ENCODE measurements around the gene GCSH. TPM values are rescaled to one million over a fixed set of nuclear protein-coding genes. Genes with fewer than 3 reads are reported as not detected.

GCSH gene
- total and polyA plus RNA-seq, 2 of the 13 experiments (the other 11 are each of a cell fraction or from before 2014, with no cell fraction given): 35.9 to 103 TPM

DNA sequence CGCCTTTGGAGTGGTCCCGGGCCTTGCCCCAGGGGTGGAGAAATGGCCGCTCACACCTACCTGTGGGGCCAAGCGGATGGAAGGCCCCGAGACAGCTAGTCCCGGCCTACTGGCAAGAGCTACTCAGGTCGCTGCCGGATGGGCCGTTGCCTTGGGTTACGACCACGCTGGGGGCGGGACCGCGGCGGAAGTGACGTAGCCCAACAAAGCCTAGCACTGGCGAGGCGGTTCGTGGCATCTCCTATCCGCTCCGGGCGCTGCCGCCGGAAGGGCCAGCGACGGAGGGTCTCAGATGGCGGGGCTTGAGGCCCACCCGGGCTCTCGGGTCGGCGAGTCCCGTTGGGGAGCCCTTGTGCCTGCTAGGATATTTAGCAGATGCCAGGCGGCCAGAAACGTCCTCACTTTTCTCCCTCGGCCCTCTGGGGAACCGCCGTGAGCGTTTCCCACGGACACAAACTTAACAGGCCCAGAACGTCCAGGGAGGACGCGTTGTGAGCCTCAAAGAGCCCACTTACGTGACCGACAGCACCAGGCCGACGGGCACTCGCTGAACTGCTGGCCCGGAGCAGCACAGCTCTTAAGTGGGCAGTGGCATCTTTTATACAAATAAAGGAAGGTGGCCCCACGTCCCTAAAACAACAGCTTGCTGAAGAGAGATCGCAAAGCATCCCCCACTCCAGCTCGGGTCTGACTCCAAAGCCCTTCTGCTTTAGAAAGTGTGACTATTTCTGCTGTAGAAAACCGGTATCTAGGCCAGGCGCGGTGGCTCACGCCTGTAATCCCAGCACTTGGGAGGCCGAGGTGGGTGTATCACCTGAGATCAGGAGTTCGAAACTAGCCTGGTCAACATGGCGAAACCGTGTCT is 18.9 kb downstream of the GCSH start, which contains the start of gene C16orf46 (continued):
- TF ChIP-seq NR2F1 (CRISPR knock-in tag; IDR thresholded peaks at IDR 0.05): 0 out of 4 replicates have a peak, but pooled peaks have one; percentile 8 to 19
- TF ChIP-seq ZBTB38 (CRISPR knock-in tag; IDR thresholded peaks at IDR 0.05): peak; percentile 75
- TF ChIP-seq ARNT2 (CRISPR knock-in tag; IDR thresholded peaks at IDR 0.05; ENCODE audit: low read depth): peak; percentile 87
- no peak for TF ChIP-seq PRDM4 (CRISPR knock-in tag; IDR thresholded peaks at IDR 0.05; ENCODE audit: borderline replicate concordance)
- TF ChIP-seq, protein P1, sequence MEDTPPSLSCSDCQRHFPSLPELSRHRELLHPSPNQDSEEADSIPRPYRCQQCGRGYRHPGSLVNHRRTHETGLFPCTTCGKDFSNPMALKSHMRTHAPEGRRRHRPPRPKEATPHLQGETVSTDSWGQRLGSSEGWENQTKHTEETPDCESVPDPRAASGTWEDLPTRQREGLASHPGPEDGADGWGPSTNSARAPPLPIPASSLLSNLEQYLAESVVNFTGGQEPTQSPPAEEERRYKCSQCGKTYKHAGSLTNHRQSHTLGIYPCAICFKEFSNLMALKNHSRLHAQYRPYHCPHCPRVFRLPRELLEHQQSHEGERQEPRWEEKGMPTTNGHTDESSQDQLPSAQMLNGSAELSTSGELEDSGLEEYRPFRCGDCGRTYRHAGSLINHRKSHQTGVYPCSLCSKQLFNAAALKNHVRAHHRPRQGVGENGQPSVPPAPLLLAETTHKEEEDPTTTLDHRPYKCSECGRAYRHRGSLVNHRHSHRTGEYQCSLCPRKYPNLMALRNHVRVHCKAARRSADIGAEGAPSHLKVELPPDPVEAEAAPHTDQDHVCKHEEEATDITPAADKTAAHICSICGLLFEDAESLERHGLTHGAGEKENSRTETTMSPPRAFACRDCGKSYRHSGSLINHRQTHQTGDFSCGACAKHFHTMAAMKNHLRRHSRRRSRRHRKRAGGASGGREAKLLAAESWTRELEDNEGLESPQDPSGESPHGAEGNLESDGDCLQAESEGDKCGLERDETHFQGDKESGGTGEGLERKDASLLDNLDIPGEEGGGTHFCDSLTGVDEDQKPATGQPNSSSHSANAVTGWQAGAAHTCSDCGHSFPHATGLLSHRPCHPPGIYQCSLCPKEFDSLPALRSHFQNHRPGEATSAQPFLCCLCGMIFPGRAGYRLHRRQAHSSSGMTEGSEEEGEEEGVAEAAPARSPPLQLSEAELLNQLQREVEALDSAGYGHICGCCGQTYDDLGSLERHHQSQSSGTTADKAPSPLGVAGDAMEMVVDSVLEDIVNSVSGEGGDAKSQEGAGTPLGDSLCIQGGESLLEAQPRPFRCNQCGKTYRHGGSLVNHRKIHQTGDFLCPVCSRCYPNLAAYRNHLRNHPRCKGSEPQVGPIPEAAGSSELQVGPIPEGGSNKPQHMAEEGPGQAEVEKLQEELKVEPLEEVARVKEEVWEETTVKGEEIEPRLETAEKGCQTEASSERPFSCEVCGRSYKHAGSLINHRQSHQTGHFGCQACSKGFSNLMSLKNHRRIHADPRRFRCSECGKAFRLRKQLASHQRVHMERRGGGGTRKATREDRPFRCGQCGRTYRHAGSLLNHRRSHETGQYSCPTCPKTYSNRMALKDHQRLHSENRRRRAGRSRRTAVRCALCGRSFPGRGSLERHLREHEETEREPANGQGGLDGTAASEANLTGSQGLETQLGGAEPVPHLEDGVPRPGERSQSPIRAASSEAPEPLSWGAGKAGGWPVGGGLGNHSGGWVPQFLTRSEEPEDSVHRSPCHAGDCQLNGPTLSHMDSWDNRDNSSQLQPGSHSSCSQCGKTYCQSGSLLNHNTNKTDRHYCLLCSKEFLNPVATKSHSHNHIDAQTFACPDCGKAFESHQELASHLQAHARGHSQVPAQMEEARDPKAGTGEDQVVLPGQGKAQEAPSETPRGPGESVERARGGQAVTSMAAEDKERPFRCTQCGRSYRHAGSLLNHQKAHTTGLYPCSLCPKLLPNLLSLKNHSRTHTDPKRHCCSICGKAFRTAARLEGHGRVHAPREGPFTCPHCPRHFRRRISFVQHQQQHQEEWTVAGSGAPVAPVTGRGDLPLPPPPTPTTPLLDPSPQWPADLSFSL (CRISPR knock-in tag; IDR thresholded peaks at IDR 0.05): no peak
- TF ChIP-seq MBD4 (IDR thresholded peaks at IDR 0.05; ENCODE audit: borderline replicate concordance, low read length): no peak
- TF ChIP-seq ZNF883 (CRISPR knock-in tag; IDR thresholded peaks at IDR 0.05; ENCODE audit: not compliant biosample characterization): peak; percentile 77
- peak; percentile 76; the same call in 1 of the 2 replicates for TF ChIP-seq ZNF556 (CRISPR knock-in tag; IDR thresholded peaks at IDR 0.05; ENCODE audit: borderline replicate concordance)
- TF ChIP-seq GATA4 (IDR thresholded peaks at IDR 0.05; ENCODE audit: borderline replicate concordance, low read depth): 0 out of 2 replicates have a peak, but pooled peaks have one; percentile 44
- no peak for TF ChIP-seq ZBTB3 (CRISPR knock-in tag; IDR thresholded peaks at IDR 0.05; ENCODE audit: borderline replicate concordance, low read depth)
- TF ChIP-seq ZNF776 (CRISPR knock-in tag; IDR thresholded peaks at IDR 0.05): peak; percentile 83; the same call in 1 of the 2 replicates
- peak; percentile 56; the same call in 1 of the 2 replicates for TF ChIP-seq MIER3 (CRISPR knock-in tag; IDR thresholded peaks at IDR 0.05; ENCODE audit: borderline replicate concordance)
- TF ChIP-seq, protein P2, sequence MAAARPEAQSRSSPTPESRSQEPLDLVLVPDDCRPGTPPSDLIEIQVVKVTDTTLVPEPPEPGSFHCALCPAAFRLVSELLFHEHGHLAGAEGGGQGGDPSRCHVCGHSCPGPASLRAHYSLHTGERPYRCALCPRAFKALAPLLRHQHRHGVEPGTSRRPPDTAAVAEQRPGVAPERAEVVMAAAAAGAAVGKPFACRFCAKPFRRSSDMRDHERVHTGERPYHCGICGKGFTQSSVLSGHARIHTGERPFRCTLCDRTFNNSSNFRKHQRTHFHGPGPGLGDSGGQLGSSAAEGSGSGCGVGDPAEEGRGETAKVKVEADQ (CRISPR knock-in tag; IDR thresholded peaks at IDR 0.05; ENCODE audit: borderline replicate concordance): no peak
- TF ChIP-seq ZMYM3 (CRISPR knock-in tag; IDR thresholded peaks at IDR 0.05): no peak; the same call in 1 of the 2 replicates
- TF ChIP-seq CC2D1A (CRISPR knock-in tag; IDR thresholded peaks at IDR 0.05): no peak
- 0 out of 2 replicates have a peak, but pooled peaks have one; percentile 32 for TF ChIP-seq KDM3A (CRISPR knock-in tag; IDR thresholded peaks at IDR 0.05; ENCODE audit: low read depth)
- peak; percentile 95 for TF ChIP-seq ZNF232 (CRISPR knock-in tag; IDR thresholded peaks at IDR 0.05; ENCODE audit: borderline replicate concordance)
